Effector CD8-positive, alpha-beta T cell (primary cell): ENCODE measurements around the gene PPP6R3.
"Not testable (repeated sequence)": the region's sequence is repeated elsewhere in the genome, so short reads cannot be mapped to it uniquely, and the experiment has no call there.

Source experiments
- DNase-seq: peaks from one replicate; lab custom pipeline; 2025; lab: John Stamatoyannopoulos, UW

Gene PPP6R3

GRCh38 chr11:68525336-68525735, 64.8 kb downstream of the PPP6R3 start:
- no peak for DNase-seq

- no peak for DNase-seq
Observed at GRCh38 chr11:68525930-68526329, 65.4 kb downstream of the PPP6R3 start.

DNA sequence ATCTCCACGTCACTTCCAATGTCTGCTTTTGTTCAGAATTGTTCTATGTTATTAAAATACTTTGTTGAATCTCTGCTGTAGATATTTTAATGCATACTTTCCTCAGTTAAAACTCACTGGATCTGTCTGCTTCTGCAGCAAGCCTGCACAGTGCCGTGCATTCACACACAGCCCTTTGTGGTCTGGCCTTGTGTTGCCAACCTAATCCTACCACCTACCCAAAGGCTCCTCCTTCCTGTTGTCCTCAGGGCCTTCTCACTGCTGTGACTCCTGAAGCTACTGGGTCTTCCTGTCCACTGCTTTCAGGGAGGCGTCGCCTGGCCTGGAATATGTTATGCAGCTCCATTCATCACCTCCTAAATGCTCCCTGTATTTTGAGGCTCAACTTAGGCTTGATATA, 67.0 kb downstream of the PPP6R3 start:
- no peak for DNase-seq

- DNase-seq = no peak
Observed at GRCh38 chr11:68528630-68529029, 68.1 kb downstream of the PPP6R3 start.

DNA sequence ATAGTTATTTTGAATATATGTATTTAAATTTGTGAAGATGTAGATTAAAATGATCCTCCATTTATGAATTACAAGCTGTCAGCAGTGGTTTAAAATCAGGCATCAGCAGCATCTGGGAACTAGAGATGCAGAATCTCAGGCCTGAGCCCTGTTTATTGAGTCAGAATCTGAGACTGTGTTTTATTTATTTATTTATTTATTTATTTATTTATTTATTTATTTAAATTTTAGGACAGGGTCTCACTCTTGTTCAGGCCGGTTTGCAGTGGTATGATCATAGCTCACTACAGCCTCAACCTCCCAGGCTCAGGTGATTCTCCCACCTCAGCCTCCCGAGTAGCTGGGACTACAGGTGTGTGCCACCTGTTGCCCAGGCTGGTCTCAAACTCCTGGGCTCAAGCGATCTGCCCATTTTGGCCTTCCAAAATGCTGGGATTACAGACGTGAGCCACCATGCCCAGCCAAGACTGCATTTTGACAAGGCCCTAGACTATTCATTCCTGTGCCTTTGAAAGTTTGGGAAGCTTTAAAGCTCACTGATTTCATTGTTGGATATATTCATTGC, 70.7 kb downstream of the PPP6R3 start:
- DNase-seq = no peak

DNA sequence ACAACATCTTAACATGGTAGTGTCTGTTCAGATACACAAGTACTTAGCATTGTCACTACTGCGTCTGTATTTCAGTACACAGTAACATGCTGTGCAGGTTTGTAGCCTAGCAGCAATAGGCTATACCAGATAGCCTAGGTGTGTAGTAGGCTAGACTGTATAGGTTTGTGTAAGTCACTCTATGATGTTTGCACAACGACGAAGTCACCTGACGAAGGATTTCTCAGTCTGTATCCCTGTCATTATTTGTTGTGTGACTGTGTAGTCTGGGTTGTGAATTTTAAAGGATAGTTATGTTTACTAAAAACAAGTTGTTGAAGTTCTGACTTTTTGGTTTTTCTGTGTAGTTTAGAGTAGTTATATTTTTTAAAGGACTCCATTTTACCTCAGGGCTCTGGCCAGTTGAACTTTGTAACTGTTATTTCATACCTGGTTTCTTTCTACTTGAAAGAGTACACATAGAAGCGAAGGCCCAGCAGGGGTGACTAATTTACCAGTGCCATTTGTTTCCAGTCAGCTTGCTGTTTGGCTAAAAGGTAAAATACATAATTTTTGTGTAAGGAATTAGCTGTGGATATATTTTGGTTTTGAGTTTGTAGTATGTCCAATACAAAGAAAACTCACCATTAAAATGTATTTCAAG, 72.3 kb downstream of the PPP6R3 start:
- no peak for DNase-seq

DNA sequence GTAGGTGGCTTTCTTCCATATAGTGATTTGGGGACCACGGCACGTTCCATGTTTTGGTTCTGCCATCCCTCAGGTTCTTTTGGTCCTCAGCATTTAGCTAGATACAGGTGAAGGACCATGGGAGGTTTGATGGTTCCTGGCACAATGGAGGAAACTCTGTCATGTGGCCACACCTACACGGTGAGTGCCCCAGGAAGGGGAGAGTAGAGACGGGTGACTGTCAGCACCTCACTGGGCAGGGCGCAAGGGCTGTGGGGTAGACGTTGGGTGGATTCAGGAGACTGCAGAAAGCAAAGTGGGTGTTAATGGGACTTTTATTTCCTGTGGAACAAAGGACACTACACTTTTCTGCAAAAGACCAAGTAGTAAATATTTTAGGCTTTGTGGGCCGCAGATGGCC, 73.4 kb downstream of the PPP6R3 start:
- DNase-seq = no peak

DNA sequence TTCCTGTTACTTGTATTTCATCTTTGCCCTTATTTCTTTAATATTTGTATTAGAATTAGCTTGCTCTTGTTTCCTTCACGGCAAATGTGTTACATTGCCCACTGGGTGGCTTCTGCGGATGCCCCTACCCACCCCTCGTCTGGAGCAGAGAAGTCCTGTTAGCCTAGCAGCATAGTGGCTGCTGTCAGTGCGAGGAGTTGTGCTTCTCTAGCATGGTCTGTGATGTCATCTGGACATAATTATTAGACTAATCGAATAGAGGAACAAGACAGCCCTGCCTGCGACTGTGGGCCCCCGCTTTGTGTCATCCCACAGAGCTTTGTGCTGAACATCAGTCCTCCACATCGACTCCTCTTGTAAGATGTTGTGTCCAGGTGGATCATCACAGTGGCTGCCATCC, 74.5 kb downstream of the PPP6R3 start:
- DNase-seq = no peak

DNA sequence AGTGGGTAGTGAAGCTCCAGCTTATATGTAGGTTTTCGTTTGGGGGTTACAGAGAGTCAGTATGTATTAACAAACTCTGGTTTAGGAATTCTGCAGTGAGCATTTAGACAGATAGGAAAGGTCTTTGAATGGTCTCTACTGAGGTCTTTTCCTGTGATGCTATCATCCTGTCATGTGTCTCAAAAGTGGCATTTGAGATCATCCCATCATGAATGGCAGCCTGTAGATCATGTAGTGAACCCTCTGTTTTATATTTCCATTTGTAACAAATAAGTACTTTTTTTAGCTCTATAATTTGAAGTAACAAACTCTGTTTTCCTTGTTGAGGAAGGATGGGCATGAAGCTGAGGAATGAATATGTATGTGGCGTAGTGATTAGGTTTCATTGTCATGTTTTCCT, 76.2 kb downstream of the PPP6R3 start:
- no peak for DNase-seq

DNA sequence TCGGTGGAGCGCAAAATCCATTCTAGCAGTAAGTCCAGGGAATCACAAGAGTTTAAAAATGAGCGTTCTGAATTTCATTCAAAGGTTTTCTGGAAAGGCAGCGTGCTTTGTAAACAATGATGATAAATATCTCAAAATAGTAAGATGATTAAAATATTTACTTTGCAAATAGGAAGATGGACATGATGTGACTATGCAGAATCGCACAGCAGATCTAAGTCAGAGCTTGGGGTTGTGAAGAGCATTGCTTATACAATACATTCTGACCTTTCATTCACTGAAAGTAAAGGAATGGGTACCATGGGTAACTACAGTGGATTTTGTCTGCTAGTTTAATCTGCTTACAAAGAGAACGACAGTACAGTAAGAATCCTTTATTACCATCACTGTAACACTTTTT, 77.5 kb downstream of the PPP6R3 start:
- DNase-seq = no peak

GRCh38 chr11:68539395-68539794, 78.8 kb downstream of the PPP6R3 start:
- no peak for DNase-seq

GRCh38 chr11:68540504-68540903, 80.0 kb downstream of the PPP6R3 start:
- DNase-seq = not testable (repeated sequence)

- DNase-seq = no peak
Observed at GRCh38 chr11:68541116-68541515, 80.6 kb downstream of the PPP6R3 start.

GRCh38 chr11:68541991-68542390, 81.4 kb downstream of the PPP6R3 start:
- no peak for DNase-seq

- DNase-seq = no peak
Observed at GRCh38 chr11:68542617-68543016, 82.1 kb downstream of the PPP6R3 start.

- no peak for DNase-seq
Observed at GRCh38 chr11:68543594-68543993, 83.0 kb downstream of the PPP6R3 start.

DNA sequence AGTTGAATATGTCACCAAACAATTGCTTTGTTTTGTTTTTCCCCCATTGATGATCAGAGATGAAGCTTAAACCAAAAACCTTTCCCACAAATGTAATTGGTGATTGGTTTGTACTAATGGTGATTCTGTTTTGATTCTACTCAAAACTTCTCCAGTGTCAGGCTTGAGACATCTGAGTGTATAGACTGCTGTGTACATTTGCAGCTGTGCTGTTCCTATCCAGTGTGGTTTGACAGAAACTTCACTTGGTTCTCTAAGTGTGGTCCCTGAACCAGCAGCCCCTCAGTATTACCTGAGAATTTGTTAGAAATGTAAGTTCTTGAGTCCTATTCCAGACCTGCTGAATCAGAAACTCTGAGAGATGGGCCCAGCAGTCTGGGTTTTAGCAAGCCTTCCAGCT, 84.8 kb downstream of the PPP6R3 start:
- DNase-seq = no peak

GRCh38 chr11:68545796-68546195, 85.2 kb downstream of the PPP6R3 start:
- DNase-seq = no peak

GRCh38 chr11:68546555-68546954, 86.0 kb downstream of the PPP6R3 start:
- no peak for DNase-seq

DNA sequence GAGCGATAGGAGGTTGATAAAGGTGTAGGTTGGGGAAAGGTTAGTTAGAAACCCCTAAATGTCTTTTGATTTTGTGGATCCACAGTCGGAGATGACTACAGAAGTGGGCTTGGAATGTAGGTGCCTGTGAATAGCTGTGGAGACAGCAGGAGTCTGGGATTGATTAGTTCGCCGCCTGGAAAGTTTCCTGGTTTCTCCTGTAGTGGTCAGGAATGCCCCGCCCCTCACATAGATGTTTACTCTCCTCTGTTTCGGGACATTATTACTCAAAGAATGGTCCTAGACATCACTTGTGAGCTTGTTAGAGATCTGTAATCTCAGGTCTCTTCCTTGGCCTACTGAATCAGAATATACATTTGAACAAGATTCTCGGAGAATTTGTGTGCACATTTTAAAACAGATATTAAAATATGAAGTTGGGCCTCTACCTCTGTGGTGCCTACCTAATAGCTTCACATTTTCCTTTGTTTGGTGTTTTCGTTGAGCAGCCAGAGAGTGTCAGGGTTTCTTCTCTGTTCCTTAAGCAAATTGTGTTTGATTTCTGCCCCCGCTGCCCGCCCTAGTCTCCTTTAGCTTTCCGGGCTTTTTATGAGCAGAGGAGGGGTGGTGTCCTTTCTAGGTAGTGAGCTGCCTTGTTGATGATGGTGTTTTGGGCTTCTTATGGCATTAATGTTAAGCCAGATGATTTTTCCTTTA, 89.4 kb downstream of the PPP6R3 start:
- no peak for DNase-seq

GRCh38 chr11:68550485-68550817, 89.9 kb downstream of the PPP6R3 start:
- DNase-seq = no peak

GRCh38 chr11:68551223-68551622, 90.7 kb downstream of the PPP6R3 start:
- DNase-seq = no peak

DNA sequence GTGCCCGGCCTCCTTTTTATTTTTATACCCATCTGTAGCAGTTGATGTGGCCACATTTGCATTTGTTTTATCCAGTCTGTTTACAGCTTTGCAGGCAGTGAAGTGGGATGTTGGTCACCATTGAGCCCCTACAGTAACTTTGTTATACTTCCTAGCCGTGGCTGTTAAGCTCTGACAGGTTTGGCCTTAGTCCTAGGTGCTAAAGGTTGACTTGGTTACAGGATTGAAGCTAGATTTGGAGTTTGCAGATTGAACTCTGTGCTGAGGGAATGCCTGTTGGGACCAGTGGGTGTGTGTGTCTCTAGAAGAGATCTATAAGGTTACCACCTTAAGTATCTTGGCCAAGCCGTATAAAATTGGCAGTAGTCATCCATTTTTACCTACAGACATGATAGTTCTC, 91.2 kb downstream of the PPP6R3 start:
- DNase-seq = no peak

DNA sequence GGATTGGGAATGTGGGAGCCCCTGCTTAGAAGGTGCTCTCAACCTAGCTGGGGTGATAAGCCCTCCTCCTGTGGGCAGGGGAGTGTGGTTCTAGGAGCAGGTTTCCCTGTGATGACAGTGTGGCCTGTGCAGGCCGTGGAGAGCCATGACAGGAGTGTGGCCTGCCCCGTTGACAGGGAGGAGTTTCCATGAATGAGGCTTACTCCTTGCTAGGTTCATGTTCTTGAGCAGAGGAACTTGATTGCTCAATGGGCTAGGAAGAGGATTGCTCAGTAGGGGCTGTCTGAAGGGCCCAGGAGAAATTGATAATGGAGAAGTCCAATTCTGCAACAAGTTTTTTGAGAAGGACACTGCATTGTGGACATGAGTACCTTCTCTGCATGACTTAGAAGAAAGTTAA, 92.0 kb downstream of the PPP6R3 start:
- no peak for DNase-seq
